GM18508 (cell line): ENCODE measurements around the gene SERPINA3.

Experiments used
- ATAC-seq: cut with Tn5 transposase; IDR thresholded peaks from one replicate; pipeline ENCODE4 v1.9.1; 2021; ENCODE audit warnings: moderate number of reproducible peaks; ENCODE audit not compliant: insufficient read depth, unreplicated experiment

Gene SERPINA3

GRCh38 chr14:94611179-94611578, 1.0 kb upstream of the SERPINA3 start:
- no peak for ATAC-seq

DNA sequence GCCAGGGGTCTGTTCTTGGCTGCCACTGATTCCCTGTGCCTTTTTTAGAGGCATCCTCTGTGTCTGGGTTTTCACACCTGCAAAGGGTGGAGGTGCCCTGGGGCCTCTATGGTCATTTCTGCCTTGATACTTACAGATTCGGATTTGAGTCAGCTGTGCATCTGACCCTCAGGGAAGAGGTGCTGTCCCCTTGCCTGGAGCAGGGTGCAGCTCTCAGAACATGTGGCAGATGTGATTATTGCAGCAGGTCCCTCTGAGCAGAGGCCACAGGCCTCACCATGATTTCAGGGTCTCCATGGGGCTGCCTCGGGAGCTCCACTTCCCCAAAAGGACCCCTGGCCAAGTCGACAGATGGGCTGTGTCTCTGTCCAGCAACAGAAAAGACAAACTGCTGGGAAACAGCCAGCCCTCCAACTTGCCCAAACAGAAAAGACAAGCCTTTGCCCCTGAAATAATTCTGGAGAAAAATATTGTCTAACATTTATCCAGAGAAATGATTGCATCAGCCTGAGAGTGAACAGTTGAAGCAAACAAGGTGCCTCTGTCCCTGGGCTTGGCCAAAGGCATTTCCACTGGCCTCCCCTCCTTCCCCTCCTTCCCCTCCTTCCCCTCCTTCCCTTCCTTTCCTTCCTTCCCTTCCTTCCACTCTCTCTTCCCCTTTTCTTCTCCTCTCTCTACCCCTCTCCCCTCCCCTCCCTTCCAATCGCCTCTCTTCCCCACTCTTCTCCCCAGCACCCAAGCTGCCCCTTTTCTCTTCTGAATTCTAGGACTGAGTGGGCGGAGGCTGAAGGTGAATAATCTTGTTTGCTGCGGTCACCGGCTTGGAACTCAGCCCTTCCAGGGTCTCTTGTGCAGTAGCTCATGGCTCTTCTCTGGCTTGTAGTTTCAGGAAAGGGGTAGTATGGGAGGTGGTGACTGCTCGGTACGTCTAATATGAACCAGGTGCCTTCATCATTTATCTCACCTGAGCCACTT, 676 bp downstream of the SERPINA3 start:
- ATAC-seq: no peak

DNA sequence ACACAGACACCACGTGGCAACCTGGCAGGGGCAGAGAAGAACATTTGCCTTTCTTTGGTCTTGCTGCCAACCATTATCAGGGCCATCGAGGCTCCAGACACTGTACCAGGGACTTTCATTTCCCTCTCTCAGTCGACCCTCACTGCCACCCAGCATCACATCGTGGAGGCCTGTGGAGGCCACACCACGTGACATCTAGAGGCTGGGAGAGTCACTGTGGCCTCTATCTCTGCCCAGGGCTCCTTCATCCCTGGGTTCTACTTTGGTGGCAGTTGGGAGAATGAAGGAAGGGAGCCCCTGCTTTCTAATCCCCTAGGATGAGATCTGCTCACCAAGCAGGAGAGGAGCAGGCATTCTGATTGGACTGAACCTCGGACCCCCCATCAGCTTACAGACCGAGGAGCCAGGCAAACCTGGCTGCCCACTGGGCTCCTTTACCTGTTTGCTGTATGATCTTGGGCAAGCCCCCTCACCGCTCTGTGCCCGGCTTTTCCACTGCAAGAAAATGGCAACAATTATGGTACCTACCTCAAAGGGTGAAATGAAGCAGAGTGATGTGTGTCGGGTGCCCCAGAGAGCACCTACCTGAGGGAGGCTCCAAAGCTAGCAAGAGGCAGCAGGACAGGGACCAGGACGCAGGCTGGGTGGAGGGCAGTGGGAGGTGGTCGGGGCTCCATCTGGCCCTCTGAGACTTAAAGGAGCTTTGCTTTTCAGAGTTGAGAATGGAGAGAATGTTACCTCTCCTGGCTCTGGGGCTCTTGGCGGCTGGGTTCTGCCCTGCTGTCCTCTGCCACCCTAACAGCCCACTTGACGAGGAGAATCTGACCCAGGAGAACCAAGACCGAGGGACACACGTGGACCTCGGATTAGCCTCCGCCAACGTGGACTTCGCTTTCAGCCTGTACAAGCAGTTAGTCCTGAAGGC, 1.8 kb downstream of the SERPINA3 start:
- ATAC-seq: no peak

DNA sequence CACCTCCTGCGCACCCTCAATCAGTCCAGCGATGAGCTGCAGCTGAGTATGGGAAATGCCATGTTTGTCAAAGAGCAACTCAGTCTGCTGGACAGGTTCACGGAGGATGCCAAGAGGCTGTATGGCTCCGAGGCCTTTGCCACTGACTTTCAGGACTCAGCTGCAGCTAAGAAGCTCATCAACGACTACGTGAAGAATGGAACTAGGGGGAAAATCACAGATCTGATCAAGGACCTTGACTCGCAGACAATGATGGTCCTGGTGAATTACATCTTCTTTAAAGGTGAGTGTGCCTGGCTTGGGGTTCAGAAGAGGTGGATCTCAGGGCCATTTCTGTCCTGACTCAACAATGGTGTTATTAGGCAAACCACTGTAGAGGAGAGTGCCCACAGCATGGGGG, 2.6 kb downstream of the SERPINA3 start:
- ATAC-seq: no peak

DNA sequence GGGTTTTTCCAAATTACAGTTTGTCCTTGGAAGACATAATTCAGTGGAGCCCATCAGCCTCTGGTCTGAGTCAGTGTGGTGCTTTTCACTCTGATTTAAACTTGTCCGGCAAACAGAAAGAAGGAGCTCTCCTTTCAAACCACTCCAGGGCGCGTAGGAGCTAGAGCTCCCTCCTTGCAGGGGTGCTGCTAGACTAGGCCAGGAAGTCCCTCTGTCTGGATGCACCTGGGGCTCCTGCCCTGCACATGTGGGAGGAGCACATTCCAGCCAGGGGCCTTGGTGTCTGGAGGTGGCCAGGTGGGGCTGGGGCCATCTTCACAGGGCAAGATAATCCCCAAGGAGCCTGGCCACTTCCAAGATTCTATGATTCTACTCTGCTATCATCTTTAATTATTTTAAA, 3.1 kb downstream of the SERPINA3 start:
- no peak for ATAC-seq

DNA sequence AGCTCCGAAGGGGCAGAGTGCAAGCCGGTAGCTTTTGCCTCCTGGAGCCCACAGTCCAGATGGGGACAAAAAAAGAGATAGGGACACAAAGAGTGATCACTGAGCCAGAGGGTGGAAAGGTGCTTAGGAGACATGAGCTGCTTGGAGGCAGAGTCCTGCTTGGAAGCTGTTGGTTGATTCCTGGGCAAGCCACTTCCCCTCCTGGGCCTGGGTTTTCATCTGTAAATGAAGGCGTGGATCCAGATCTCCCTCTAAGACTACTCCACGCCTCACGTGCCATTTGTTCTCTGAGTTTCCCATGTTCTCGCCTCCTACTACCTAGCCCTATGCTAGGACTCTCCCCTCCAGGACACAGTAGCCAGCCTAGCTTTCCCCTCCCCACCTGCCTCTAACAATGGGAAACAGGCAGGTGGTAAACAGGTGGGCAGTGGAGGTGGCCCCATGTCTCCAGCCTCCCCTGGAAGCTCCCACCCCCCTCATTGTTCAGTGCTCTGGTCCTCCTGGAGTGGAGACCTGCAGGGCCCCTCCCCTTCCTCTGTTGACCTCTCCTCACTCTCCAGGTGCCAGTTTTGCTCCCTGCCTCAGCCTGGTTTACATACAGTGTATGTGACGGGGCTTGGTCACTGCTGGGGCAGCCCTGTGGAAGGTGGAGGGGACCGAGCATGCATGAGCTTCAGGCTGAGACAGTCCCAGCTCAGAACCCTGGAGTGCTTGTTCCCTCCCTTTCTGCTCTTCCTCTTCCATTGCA, 3.8 kb downstream of the SERPINA3 start:
- no peak for ATAC-seq

DNA sequence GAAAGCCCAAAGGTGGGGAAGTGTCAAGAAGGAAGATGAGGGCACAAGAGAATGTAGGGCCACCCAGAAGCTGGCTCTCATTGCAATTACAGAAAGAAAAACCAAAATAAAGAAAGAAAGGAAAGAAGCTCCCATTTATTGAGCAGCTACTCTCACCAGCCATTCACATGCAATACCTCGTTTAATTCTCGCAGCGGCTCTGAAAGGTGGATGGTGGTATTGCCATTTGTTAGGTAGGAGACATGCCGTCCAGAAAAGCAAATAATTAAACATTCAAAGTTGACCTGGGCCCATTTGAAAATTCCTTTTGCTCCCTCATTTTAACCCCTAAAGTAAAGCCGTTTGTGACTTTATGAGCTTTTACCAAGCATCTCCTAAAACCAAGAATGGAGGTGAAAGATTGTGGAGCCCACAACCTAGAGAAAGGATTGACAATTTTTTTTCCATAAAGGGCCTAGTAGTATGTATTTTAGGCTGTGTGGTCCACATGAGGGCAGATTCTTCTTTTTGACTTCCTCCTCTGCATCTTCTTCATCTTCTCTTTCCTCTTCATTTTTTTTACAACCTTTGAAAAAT, 5.3 kb downstream of the SERPINA3 start:
- no peak for ATAC-seq

DNA sequence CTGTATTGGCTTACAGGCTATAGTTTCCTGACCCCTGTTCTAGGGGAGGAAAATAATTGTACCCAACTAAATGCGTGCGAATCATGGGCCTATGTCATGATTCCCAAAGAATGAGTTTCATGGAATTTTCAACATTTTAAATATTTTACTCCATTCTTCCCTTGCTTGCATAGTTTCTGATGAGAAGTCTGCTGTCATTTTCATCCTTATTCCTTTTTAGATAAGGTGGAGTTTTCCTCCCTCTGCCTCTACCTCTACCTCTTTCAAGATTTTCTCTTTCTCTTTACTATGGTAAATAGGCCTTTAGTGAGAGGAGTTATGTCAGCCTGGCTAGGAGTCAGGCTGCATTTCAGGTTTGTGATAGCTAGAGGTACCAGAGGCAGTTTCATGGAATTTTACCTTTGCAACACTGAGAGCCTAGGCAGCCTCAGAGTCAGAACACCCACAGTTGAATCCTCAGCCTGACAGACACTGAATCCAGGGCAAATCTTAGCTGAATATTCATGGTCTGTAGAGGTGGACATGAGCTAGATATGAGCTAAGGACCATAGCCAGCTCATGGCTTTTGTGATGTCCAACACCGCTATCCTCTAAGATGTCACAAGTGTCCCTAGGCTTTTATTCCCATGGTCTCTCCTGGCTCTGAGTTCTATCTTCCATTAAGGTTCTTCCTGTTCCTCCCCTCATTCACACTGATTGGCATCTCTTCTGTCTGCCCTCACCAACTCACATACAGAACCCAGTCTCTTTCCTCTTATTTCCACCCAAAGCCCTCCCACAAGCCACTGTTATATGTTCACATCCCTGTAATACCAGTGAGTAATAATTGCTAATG, 6.0 kb downstream of the SERPINA3 start:
- ATAC-seq: no peak

GRCh38 chr14:94619297-94619696, 7.1 kb downstream of the SERPINA3 start:
- no peak for ATAC-seq

DNA sequence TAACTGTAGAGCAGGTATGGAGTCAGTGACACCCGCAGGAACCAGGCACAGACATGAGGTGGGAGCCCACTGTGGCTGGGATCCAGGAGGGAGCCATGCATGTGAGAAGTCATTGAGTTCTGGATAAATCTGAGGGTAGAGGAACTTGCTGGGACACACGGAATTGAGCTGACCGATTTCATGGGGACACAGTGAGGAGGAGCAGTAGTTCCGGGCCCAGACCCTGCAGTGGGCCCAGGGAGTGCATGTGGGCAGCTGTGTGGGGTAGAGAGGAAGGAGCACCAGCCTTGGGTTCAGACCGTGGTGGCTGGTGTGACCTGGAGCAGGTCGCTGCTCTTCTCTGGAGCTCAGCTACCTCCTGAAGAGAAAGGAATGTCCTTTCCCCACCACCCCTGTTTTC, 8.4 kb downstream of the SERPINA3 start:
- no peak for ATAC-seq

DNA sequence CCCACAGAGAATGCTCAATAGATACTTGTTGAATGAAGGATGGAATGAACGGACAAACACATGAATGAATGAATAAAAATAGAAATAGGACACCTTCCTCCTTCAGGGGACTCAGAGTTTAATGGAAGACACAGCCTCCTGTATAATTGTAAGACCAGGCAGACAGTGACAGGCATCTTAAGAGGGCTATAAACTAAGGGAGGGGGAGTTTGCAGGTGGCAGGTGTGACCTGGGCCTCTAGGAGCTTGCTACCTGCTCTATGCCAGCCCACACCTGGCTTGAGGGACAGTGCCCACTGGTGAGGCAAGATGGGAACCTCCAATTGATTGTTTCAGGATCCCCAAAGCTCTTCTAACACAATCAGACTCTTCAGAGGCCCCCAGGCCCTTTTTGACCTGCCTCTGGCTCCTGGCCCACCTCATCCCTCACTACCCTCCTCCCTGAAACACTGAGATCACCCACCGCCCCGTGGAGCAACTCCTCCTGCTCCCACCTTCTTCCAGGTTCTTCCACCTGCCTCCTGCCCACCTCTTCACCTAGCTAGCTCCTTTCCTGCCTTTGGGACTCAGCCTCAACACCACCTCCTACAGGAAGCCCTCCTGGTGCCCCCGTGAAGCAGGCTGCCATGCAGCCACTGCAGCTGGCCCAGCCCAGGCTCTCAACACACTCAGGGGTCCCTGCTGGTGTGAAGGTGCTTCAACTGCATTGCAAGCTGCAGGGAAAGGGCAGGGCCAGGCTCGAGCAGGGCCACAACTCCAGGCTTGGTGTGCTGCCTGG, 9.4 kb downstream of the SERPINA3 start:
- ATAC-seq: no peak

- no peak for ATAC-seq
Observed at GRCh38 chr14:94622653-94623421, 10.6 kb downstream of the SERPINA3 start.

DNA sequence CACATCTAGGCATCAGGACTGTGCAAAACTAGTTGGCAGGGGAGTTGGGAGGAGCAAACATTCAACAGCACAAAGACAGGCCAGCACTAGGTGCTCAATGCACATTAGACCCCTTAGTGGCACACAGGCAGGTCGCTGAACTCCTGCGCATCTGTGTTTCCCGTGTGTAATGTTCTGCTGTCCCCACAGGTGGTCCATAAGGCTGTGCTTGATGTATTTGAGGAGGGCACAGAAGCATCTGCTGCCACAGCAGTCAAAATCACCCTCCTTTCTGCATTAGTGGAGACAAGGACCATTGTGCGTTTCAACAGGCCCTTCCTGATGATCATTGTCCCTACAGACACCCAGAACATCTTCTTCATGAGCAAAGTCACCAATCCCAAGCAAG, 11.2 kb downstream of the SERPINA3 start:
- ATAC-seq: no peak

DNA sequence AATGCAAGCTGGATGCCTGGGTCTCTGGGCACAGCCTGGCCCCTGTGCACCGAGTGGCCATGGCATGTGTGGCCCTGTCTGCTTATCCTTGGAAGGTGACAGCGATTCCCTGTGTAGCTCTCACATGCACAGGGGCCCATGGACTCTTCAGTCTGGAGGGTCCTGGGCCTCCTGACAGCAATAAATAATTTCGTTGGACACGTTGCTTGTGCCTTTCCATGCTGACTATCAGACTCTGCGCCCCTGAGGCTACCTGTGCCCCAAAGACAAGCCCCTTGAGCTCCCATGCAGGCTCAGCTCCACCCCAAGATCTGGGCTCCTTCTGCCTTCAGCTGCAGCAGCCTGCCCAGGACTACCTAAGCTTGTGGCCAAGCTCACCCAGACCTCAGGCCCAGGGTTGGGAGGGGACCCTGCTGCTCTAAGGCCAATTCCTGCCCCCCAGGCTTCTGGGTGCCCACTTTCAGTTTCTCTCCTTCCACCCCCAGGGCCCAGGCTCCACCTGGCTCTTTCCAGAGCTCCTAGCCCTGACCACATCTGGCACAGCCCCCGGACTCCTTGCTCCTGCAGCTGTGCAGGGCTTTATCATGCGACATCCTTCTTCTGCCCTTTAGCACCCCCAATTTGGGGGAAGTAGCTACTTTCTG, 11.8 kb downstream of the SERPINA3 start:
- no peak for ATAC-seq

DNA sequence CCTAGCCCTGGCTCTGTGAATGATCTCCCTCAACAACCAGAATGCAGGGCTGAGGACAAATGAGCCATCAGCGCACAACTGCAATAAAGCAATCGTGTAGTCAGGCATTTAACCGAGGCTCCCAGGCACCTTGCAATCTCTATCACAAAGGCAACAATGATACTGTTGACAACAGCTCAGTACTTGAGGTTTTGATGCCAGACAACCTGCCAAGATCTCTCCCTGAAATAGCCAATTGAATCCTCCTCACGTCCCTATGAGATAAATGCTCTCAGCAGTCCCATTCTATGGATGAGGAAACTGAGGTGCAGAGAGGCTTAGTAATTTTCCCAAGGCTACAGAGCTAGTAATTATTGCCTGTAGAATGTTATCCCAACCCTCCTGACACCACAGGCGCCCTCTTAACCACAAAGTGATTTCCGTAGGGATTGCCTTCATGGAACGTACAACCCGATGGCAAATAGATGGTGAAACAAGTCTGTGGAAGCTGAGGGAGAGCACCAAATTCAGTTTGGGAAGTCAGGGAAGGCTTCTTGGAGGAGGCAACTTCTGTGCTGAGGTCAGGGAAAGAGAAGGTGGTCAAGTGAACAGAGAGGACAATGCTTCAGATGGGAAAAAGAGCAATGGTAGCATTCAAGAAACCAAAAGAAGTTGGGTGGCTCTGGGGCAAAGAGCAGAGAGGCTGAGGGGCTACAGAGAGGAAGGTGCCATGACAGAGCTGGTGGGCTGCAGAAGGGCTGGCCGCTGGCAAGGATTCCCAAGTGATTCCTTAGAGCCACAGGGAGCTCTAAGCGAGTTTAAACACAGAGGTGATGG, 12.6 kb downstream of the SERPINA3 start:
- ATAC-seq: no peak

DNA sequence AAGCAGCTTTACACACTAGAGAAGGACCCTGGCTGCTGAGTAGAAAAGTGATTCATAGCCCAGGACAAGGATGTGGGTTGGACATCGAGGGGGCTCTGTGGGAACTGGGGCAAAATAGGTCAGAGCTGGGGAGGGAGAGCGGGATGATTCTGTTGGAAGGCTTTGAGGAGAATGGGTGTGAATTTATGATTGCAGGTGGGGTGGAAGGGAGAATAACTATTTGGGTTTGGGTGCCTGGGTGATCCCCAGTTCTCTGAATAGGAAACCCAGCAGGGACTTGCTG, 13.1 kb downstream of the SERPINA3 start:
- no peak for ATAC-seq

DNA sequence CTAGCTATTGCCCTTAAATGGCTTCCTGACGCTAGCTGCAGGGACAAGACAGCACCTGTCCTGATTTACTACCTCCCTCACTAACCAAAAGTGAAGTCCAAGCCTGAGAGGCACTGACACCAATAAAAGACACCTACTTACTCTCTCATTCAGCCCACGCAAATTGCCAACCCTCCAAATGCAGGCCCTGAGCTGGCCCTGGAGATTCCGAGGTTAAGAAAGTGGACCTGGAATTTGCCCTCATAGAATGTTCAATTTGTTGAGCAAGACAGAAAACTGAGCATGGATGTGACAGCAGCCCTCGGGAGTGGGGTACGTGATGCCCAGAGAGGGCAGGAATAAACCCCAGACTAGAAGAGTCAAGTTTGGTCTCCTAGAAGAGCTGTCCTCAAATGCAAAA, 16.4 kb downstream of the SERPINA3 start:
- no peak for ATAC-seq
